Stimulated activated CD4-positive, alpha-beta T cell treated with anti-CD3 and anti-CD28 coated beads, Interleukin-1b, Interleukin-23, amount 100 ng/mL, for 1 hour (primary cell): Measurements from ENCODE around the gene SF1.

Experiments
- DNase-seq, 2 donors: peaks; one replicate each; pipeline ENCODE4 v3.0.0-alpha.2; 2020; ENCODE audit warnings: low read depth in 2 of 2

Gene SF1

GRCh38 chr11:64746486-64746885 lies 31.9 kb downstream of the SF1 start:
- no peak for DNase-seq

GRCh38 chr11:64745521-64746328 lies 32.6 kb downstream of the SF1 start:
- peak in 1 of 2 donors; percentile 50 for DNase-seq

GRCh38 chr11:64745189-64745520 lies 33.2 kb downstream of the SF1 start:
- peak in 1 of 2 donors; percentile 69 for DNase-seq

- no peak for DNase-seq
Observed at GRCh38 chr11:64744544-64745188, 33.7 kb downstream of the SF1 start.

DNA sequence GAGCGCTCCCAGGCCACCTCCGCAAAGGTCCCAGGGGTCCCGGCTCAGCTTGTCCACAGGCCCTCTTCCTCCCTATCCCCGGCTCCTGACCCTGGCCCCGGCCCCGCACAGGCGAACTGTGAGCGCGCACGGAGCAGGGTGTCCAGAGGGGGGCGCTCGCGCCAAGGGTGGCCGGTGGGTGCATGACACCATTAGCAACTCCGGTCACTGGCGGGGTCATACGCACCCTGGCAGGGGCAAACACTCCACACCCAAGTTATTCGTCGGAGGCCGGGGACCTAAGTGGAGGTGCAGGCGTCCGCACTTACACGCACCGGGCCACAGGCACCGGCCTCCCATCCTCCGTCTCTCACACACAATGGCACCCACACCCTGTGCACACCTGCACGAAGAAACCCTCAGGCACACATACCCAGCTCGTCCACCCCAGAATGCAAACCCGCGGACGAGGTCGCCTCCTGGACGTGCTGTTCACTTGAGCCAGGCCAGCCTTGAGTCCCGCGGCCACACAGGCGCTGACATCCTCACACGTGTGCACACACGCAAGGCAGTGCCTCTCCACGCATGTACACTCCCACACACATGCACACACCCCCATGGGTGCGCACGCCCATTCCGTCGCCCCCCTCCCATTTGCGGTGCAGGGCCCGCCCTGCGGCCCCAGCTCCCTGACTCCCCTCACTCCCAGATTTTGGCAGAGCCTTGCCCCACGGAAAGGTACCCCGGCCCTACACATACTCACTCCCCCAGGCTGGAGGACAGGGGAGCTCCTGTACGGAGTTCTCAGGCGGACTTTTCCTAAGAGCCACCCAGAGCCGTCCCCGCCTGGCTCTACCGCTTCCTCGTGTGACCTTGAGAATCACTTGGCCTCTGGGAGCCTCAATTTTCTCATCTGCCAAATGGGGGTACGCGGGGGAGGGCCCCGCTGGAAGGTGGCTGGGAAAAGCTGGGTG lies 34.5 kb downstream of the SF1 start, which contains the start of gene RASGRP2:
Gene RASGRP2 (minus strand): TSS at position 552 of the 953 bp plus-strand sequence. CDS start 1,276 bp downstream, outside the sequence.
- peak; percentile 61 to 65 for DNase-seq

DNA sequence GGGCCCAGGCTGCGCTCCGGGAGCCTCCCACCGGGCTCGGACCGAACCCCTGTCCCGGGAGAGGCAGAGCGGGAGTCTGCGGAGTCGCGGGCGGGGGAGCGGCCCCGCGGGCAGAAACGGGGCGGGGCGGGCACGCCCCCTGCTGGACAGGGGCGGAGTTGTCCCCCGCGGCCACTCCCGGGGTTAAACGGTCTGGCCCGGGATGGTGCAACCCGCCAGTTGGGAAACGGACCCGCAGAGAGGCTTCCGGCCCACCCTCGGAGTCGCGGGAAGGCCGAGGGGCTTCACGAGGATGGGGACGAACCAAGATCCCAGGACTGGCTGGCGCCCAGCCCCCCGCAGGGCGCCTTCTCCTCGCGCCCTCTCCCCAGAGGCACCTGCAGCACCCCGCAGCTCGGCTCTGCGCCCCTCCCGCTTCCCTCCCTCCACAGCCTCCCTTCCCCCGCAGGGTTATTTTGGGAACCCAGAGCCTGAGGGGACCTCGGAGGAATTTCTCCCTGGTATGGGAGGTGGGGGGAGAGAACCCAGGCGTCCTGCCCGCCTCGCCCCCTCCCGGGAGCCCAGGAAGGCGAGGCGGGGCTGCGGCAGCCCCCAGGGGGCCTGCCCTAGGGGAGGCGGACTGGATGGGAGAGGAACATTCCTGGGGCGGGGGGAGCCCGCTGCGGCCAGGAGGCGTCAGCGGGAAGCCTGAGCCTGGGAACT lies 35.3 kb downstream of the SF1 start:
- peak in 1 of 2 donors; percentile 74 for DNase-seq

DNA sequence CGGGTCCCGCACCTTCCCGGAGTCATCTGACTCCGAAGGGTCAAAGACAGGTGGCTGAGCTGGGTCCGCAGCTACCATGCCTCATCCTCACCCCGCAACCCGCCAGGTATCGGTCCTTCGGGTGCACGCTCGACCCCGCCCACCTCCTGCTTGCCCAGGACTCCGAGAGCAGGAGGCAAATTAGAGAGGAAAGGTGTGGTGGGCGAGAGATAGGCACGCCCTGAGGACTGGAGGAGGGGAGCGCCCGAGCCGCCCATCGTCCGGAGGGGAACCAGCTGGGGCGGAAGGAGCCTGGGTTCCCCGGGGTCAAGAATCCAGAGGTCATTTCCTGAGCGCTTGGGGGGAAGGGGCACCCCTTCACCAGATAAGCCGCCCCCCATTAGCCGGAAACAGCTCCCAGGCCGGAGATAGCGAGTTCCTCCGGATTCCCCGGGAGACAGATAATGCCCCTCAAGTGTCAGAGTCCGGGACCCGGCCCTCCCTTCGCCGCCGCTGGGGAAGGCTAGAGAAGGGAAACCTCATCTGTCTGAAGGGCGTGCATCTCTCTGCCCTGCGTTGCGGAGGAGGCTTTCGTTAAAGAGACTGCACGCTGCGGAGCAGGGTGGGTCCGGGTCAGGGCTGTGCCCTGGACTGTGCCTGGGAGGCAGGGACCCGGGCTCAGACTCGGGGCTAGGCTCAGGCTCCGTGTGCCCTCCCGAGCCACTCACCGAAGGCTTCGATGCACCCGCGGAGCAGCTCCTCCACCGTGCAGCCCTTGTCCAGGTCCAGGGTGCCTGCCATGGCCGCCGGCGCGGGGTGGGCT lies 36.1 kb downstream of the SF1 start:
- DNase-seq: no peak

- no peak for DNase-seq
Observed at GRCh38 chr11:64741375-64742086, 36.8 kb downstream of the SF1 start.

DNA sequence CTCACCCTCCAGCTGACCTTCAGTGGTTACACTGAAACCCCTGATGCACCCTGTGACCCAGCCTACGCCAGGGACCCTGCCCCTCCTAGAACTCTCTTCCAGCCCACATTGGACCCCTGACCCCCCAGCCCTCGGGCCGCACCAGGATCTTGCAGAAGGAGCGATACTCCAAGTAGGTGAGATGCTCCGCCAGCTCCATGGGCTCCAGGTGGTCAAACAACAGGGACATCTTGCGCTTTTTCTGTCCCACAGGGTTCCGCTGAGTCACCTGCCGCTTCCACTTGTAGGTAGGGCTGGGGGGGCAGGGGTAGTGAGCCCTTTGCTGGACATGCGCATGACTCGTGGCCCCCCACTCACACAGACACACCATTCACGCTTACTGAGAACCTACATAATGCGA lies 38.5 kb downstream of the SF1 start:
- no peak for DNase-seq

DNA sequence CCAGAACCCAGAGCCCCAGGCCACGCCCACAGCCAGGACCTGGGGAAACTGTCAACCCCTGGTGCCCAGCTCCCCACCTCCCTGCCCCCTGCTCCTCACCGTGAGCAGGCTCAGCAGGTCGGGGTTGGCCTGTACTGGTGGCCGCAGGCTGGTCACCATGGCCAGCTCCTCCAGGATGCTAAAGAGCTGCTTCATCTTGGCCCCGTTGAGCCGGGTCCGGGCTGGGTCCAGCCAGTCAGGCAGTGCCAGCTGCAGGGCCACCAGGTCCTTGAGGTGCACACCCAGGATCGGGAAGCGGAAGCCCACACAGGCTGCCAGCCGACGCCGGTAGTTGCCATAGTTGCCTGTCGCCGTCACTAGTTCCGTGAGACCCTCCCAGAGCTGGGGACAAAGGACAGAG lies 41.7 kb downstream of the SF1 start:
- DNase-seq: no peak

DNA sequence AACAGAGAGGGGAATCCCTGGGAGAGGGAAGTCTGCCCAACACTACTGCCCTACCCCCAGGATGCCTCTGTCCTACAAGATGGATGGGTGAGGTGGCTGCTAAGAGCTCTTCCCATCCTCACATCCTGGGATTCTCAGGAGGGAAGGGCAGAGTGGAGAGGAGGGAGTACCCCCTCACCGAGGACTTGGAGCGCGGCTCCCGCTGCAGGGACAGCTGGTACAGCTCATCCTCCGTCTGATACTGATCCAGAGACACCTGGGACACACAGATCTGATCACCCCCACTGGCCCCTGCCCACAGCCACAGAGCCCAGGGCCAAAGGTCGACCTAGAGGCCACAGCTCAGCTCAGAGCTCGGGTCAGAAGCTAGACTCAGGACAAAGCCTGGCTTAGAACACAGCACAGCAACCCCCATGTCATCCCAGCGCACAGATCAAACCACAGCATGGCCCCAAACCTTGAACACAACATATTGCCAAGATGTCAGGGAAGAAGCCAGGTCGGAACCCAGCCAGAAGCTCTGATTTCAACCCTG lies 42.5 kb downstream of the SF1 start:
- no peak for DNase-seq

DNA sequence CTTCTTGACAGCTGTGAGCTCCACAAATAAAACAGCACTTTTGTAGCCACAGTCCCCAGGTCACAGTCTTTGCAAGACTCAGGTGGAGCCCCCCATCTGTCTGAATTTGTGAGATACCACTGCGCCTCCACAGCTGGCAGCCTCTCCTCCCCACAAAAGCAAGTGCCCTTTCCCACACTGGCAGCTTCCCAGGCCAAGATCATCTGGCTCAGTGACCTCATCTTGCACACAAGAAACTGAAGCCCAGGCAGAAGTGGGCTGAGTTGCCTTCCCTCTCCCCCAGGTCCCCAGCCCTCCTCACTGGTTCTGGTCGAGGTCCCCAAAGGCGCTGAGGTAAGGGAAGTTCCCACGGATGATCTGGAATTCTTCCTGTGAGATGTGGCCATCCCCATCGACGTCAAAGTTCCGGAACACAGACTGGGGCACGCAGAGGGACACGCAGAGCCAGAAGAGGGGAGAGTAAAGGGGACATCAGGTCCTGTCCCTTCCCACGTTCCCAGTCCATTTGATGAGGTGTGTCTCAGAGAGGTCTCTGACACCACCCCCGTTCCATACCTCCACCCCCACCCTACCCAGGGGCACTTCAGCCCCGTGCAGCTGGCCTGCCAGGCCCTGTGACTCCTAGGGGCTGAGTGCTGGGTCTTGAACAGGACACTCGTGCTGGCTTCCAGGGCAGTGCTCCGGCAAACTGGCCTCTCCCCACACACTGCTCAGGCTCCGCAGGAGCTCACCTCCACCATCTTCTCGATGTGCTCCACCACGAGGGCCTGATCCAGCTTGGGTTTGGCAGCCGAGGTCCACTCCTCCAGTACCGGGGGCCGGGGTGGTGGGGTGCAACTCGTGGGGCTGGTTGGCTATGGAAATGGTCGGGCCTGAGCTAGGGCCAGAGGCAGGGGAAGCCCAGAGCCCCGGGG lies 43.3 kb downstream of the SF1 start:
- no peak for DNase-seq

DNA sequence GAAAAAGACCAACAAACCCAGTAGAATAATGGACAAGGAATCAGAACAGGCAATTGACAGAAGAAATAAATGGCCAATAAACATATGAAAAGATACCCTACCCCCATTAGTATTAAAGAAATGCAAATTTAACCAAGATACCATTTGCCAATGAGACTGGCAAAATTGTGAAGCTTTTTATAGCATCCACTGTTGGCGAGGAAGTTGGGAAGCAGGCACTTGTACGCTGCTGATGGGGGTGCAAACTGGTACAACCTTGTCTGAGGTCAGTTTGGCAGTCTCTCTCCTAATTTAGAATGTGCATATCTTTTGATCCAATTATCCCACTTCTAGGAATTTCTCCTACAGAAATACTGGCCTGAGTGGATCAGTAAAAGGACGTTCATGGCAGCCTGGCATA lies 46.7 kb downstream of the SF1 start:
- no peak for DNase-seq

DNA sequence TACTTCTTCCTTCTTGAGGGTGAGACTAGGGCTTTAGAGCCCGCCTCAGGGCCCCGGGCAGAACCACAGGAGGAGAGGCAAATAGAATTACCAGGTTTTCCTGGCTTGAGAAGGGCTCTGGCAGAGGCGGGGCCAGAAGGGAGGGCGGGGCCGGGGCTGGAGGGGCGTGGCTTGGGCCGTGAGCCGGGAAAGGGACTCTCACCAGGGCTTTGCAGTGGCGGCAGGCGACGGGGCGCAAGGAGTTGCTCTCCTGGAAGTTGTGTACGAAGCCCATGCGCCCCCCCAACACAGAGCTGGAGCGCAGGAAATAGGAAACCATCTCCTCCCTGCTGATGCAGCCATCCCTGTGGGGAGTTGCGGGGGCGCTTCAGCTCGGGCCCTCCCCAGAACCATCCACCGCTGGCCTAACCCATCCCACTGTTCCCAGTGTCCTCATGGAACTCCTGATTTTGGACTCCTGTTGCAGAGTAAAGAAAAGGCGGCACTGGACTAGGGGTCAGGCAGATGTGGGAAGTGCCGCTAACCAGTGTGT lies 48.4 kb downstream of the SF1 start:
- DNase-seq: no peak

- DNase-seq: no peak
Observed at GRCh38 chr11:64728757-64729365, 49.5 kb downstream of the SF1 start.

GRCh38 chr11:64726867-64727530 lies 51.3 kb downstream of the SF1 start:
- no peak for DNase-seq

DNA sequence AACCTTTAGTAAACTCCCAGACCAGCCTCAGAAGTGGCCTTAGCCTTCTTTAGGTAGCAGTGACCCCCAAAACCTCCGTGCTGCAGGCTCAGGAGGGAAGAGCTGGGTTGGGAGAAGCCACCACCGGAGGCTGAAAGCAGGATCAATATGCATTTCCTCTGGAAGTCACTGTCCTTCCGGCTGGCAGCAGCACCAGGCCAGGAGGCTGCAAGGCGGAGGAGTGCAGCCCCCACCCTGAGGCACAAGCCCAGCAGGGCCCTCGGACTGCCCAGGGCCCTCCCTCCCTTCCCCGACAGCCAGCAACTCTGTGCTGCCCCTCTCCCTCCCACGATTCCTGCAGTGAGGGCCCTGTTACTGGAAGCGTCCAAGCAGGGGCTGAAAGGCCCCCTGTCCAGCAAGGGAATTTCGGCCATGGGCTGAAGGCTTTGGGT lies 52.1 kb downstream of the SF1 start:
- DNase-seq: no peak
